Left lobe of liver (tissue), 2 donors: ENCODE results near the gene INVS. TPM values are rescaled to one million over a fixed set of nuclear protein-coding genes. Genes with fewer than 3 reads are reported as not detected.
"Not testable (repeated sequence)": the region's sequence is repeated elsewhere in the genome, so short reads cannot be mapped to it uniquely, and the experiment has no call there.

Experiments used
- ATAC-seq: fragments of 200-7000 bp; cut with Tn5 transposase; one replicate; pipeline ENCODE4 v1.9.1; 2020; ENCODE audit warnings: mild to moderate bottlenecking, moderate library complexity
- DNase-seq: peaks from one replicate; pipeline ENCODE4 v3.0.0-alpha.2; 2020; ENCODE audit warnings: low spot score
- total RNA-seq: library from RNA; stranded (reverse); gene quantifications from one replicate; pipeline ENCODE4 v1.2.1, GENCODE V29; 2021
- donor health status: DM: no; HTN: no; CAD: no; lungs with moderate emphysema.
- donor health status: DM: no; HTN: yes; CAD: no.

Gene INVS
- total RNA-seq, 1 donor from 2014 or later, result 16.1 TPM

DNA sequence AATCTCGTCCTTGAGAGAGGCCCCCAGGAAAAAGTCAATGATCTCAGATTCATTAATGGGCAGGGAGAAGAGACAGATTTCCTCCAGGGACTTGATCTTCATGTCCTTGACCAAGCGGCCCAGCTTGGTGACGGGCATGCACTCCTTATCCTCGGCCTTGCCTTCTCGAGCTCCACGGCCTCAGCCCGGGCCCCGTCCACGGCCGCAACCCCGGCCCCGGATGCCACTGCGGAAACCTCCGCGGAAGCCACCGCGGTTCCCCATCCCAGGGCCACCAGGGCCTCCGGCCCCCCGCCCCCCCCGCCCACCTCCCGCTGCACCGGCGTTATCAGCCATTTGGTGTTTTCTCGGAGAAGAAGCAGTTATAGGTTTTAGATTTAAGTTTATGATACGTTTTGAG, 18.3 kb downstream of the INVS start:
- no peak for ATAC-seq
- DNase-seq, result no peak

DNA sequence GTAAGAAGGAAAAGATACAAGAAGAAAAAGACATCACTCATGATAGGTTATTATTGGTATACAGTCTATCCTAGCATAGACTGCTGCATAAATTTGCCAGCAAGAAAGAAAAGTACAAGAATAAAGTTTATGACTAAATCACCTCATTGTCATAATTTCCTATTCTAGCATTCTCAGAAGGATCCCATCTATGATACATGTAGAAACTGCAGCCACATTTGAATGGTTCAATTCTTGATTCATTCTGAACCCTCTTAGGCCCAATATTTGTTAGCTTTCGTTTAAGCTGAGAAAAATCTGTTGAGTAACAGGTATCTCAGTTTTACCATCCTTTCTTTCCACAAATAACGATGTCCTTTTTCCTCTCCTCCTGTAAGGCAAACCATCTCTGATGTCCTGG, 21.2 kb downstream of the INVS start:
- DNase-seq (no peak), ATAC-seq (no peak)

DNA sequence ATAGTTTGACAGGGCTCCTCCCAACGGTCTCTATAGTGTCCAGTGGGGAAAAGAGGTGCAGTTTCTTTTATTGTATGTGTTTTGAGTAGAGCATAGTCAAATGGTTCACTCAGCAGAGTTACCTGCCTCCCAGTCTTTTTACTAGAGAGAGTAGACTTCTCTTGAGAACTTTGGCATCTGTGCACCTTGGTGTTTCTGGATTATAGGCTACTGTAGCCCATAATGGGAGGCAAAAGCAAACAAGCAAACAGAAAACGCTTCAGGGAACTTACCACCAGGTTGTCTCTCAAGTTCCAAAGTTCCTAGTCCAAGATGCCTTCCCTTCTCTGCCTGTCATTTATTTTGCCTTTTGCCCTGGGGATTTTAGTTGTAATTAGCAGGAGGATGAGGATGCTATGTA, 26.2 kb downstream of the INVS start:
- DNase-seq, result no peak
- no peak for ATAC-seq

DNA sequence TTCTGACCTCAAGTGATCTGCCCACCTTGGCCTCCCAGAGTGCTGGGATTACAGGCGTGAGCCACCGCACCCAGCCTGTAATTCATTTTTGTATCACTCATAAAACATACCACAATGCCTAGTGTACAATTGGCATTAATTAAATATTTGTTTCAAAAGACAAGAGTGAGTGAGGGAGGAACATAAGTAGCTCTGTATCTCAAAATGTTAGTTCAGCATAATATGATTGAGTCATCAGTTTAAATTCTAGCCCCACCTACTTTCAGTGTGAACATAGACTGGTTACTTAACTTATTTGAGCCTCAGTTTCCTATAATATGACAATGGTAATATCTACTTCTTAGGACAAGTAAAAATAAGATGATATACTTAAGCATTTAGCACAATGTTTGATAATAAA, 26.9 kb downstream of the INVS start:
- ATAC-seq, result no peak
- no peak for DNase-seq

DNA sequence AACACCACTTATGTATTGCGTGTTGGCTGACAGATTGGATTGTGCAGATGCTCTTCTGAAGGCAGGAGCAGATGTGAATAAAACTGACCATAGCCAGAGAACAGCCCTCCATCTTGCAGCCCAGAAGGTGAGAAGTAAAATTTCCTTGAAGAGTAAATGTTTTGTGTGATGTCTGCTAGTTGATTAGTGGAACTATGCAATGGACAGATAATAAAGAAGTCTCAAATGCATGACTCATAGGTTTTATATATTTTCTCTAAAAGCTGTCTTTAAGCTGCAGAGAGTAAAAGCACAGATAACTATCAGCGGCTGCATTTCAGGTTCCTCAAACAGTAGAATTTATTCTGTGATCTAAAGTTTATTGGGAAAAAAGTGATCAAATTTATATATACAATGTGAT, 27.4 kb downstream of the INVS start:
- ATAC-seq (no peak), DNase-seq (no peak)

DNA sequence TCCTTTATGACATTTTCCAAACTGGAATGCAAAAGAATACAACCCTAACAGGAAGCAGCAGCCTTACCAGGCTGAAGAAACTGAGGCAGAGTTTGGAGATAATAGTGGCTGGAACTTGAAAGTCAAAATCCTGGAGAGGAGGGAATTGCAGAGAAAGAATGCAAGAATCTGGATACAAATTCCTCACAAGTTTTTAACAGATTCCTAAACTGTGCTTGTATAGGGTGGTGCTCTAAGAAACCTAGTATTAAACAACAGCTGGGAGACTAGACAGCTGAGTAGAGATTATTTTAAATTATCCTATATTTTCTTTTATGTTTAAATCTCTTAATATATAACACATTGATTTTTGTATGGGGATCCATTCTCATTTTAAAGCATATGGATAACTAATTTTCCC, 30.7 kb downstream of the INVS start:
- DNase-seq, result no peak

DNA sequence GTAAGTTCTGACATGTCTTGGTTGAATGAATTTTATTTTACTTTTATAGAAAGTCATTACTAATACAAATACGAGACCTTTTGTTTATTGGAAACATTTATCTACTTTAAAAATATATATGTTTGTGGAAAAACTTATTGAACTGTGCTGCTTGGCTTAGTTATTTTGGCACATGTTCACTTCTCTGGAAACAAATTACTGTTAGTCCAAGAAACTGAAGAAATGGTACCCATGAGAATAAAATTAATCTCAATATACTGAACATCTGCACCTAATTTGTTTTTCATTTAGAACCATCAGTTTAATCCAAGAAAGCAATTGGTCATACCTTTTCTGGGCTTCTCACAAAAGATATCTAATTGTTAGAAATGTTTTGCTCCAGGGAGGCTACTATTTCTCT, 32.2 kb downstream of the INVS start:
- no peak for DNase-seq
- ATAC-seq, result no peak

More for the DNA sequence above, 30.7 kb downstream of the INVS start:
- ATAC-seq, result no peak

DNA sequence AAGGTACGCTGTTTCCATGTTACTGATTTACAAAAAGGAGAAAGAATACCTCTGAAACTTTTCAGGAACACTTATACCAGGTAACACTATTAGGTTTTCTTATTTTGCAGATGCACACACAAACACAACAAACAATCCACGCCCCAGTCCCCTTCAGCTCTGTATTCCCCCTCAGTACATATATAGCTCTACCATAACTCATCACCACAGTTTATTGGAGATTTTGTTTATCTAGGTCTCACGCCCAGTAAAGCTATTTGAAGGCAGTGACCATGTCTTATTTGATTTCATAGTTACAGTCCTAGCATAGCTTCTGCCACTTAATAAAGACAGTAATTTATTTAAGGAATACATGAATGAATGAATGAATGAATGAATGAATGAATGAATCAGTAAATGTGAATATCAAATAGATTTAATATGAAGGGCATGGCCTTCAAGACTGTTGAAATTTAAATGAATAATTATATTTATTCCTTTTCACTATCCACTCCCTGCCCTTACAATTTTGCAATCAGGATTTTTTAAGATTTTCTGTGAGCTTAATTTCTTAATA, 32.9 kb downstream of the INVS start:
- DNase-seq, result no peak
- ATAC-seq, result no peak

DNA sequence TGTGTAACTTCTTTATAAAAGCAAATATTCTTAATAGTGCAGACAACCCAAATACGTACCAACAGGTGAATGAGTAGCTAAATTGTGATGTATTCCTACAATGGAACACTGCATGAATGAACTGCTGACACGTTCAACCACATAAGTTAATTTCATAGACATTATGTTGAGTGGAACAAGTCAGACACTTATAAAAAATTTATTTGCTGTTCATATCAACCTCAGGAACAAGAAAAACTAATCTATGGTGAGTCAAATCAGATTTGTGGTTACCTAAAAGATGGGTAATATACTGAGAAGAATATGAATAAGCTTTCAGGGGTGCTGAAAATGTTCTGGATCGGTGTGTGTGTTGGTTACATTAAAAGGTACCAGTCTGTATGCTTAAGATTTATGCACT, 35.7 kb downstream of the INVS start:
- ATAC-seq, result no peak
- no peak for DNase-seq

DNA sequence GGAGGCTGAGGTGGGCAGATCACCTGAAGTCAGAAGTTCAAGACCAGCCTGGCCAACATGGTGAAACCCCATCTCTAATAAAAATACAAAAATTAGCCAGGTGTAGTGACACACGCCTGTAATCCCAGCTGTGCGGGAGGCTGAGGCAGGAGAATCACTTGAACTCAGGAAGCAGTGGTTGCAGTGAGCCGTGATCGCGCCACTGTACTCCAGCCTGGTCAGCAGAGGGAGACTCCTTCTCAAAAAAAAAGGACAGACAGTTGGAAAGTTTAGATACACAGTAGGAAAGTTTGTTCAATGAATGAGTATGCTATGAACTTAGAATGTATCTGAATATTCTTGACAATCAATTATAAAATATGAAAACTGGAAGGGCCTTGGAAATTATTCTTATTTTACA, 37.8 kb downstream of the INVS start:
- ATAC-seq, DNase-seq: not testable (repeated sequence)

DNA sequence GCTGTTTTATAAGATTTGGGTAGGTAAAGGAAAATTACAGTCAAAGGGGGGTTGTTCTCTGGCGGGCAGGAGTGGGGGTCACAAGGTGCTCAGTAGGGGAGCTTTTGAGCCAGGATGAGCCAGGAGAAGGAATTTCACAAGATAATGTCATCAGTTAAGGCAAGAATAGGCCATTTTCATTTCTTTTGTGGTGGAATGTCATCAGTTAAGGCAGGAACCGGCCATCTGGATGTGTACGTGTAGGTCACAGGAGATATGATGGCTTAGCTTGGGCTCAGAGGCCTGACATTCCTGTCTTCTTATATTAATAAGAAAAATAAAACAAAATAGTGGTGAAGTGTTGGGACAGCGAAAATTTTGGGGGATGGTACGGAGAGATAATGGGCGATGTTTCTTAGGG, 41.3 kb downstream of the INVS start:
- ATAC-seq, DNase-seq: not testable (repeated sequence)

DNA sequence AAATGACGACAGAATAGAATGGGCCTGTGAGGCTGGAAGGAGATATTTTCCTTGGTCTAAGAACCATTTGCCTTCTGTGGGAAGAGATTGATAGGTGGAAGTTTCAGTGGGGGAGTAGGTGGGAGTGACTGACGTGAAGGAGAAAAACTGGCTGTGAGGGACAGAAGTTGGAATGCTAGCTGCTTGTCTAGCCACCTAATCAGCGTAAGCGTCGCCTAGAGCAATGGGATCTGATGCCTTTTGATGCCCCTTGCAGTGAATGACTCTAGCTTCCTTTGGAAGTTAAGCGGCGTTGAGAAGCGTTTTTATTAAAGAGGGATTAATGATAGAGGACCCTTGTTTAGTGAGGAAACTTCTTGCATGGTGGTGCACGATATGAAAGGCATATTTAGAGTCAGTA, 42.8 kb downstream of the INVS start:
- not testable (repeated sequence) for ATAC-seq, DNase-seq

DNA sequence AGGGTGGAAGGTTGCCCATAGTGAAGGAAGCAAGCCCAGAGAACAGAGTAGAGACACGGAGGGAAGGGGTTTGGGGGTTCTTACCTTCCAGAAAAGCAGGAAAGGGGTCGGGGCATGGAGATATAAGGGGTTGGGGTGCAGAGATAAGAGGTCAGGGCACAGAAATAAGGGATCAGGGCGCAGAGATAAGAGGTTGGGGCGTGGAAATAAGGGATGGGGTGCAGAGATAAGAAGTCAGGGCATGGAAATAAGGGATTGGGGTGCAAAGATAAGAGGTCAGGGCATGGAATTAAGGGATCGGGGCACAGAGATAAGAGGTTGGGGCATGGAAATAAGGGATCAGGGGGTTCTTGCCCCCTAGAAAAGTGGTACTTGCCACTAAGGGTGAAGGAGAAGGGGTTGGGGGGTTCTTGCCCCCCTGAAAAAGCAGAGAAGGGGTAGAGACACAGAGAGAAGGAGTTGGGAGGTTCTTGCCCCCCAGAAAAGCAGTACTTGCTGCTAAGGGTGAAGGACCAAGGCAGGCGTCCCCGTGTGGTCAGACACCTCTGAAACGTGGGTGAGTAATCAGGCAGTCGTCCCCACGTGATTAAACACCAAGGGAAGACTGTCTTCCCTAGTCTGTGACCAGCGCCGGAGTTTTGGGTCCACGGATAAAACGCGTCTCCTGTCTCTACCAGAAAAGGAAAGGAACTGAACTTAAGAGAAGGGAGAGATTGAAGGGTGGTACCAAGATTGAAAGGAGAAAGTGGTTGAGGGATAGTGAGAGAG, 46.3 kb downstream of the INVS start:
- DNase-seq, ATAC-seq: not testable (repeated sequence)

DNA sequence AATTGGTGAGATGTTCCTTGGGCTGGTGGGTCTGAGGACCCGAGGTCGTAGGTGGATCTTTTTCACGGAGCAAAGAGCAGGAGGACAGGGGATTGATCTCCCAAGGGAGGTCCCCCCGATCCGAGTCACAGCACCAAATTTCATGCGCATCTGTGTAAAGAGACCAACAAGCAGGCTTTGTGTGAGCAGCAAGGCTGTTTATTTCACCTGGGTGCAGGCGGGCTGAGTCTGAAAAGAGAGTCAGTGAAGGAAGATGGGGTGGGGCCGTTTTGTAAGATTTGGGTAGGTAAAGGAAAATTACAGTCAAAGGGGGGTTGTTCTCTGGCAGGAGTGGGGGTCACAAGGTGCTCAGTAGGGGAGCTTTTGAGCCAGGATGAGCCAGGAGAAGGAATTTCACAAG, 46.9 kb downstream of the INVS start:
- ATAC-seq, DNase-seq: not testable (repeated sequence)

DNA sequence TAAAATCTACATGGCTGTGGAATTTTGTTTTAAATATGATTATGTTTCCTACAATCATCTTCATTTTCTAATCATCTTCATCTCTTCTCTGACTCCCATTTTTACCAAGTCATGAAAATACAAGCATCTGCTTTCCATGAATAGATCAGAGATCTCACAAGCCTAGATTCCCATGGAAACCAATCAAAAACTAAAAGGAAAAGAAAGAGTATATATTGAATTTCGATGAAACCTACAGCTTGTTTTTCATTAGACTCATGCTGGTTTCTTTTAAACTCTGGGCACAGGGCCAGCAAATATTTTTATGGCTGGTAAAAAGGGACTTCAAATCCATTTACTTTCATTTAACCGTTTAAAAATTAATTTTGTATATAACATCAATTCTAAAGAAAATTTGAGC, 51.2 kb downstream of the INVS start:
- DNase-seq (no peak), ATAC-seq (no peak)

DNA sequence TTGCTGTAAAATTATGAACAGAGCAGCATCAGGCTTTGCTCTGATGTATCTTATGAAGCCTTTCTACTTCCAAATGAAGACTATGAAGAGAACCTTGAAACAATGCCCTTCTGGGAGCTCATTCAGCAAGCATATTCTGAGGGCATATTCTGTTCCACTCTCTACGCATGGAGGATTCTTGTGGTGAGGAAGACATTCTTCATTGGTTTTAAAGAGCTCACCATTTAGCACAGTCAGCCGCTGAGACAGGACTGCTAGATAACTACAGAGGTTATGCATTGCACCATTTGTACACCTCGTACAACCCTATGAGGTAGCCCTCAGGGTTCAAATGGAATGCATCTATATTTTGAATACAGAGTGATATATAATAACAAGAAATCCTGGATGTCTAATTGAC, 61.0 kb downstream of the INVS start:
- ATAC-seq (no peak), DNase-seq (no peak)

DNA sequence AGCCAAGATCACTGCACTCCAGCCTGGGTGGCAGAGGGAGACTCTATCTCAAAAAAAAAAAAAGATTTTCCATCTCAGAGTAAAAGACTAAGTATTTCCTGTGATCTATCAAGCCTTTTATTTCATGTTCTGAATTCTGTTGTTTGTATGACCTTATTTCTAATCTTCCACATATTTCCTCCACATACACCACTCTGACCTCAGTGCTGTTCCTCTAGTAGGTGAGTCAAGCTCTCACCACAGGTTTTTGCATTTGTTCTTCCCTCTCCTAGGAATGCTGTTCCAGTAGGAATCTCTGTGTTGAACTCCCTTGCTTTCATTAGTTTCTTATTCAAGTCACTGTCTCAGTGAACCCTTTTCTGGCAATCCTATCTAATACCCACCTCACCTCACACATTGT, 68.1 kb downstream of the INVS start:
- no peak for ATAC-seq
- no peak for DNase-seq

DNA sequence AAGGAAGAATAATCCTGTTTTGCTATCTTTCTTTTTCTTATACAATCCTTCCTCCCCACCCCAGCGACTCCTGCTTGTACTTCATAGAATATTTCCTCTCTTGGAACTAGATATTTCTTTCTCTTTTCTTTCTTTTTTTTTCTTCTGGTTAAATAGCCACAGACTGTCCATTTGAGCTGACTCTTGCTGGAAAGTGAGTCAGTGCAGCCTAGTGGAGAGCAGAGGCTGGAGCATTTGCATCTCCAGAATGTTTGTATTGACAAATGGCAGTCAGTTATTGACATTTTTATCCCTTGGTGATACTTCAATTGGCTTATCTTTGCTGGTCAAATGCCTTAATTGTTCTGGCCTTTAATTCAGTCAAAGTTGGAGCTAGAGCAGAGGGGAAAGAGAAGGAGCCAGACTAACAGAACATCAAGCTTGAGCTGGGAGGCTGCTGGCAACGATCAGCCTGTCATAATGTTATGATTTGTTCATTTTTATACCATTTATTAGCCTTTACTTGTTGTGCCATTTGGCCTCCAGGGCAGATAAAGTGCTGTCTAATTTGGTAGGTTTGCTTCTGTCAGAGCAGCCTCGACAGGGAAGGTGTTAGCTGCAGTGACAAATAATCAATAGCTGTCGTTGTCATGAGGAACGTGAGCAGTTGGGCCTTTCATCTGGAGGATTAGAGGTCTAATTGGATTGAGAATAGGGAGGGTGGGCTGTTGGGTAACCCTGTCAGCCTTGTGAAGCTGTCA, 69.0 kb downstream of the INVS start:
- DNase-seq, result no peak
- ATAC-seq, result no peak

DNA sequence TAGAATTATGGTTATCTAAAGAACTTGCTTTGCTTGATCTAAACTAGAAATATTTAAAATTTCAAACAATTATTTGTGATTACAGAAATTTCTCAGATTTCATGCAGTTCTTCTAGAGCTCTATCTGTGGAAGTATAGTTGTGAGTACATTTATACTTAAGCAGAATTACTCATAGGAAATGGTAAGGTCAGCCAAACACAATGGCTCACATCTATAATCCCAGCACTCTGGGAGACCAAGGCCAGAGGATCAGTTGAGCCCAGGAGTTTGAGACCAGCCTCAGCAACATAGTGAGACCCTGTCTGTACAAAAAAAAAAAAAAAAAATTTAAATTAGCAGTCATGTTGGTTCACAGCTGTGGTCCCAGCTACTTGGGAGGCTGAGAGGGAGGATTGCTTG, 71.0 kb downstream of the INVS start:
- no peak for ATAC-seq
- DNase-seq, result no peak

DNA sequence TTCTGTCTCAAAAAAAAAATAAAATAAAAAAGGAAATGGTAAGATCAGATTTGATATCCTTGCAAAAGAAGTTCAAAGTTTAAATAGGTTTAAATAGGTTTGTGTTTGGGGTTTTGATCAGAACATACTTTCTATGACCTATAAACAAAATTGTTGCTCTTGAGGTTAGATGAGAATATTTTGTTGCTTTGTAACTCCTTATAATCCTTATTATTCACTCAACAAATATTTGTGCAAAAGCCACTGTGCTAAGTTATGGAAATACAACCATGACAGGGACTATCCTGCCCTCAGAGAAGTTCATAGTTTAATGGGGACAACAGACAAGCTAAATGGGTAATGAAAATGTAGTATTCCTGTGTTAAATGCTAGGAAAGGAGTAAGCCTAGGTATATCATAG, 71.5 kb downstream of the INVS start:
- DNase-seq (no peak), ATAC-seq (no peak)

DNA sequence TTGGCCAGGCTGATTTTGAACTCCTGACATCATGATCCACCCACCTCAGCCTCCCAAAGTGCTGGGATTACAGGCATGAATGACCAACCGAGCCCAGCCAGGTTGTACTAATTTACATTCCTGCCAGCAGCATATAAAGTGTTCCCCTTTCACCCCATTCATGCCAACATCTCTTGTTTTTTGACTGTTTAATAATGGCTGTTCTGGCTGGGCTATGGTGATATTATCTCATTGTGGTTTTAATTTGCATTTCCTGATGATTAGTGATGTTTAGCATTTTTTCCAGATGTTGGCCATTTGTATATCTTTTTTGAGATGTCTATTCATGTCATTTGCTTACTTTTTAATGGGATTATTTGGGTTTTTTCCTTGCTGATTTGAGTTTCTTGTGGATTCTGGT, 87.3 kb downstream of the INVS start:
- ATAC-seq (no peak), DNase-seq (no peak)

DNA sequence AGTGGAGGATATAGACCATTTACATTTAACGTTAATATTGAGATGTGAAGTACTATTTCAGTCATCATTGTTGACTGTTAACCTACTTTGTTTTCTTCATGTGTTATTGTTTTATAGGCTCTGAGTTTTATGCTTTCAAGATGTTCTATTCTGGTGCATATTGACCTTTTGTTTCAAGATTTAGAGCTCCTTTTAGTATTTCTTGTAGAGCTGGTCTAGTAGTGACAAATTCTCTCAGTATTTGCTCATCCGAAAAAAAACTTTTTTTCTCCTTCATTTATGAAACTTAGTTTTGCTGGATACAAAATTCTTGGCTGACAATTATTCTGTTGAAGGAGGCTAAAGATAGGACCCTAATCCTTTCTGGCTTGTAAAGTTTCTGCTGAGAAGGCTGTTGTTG, 91.3 kb downstream of the INVS start:
- ATAC-seq, result no peak

More for the DNA sequence above, 91.3 kb downstream of the INVS start:
- no peak for DNase-seq
